Keratinocyte (primary cell): ENCODE measurements around the gene EGF. TPM values are rescaled to one million over a fixed set of nuclear protein-coding genes. Genes with fewer than 3 reads are reported as not detected.

Experiments
- DNase-seq: peaks from one replicate; pipeline ENCODE4 v3.0.0-alpha.2; 2011; ENCODE audit warnings: low read depth, missing footprints, low spot score
- FAIRE-seq: peaks from 2 replicates; lab custom pipeline; 2011; peaks lifted over from hg19 to GRCh38; lab: Jason Lieb, UNC
- H2AFZ ChIP-seq: 2 replicates; pipeline ENCODE4 v1.6.0; 2012; ENCODE audit warnings: low read length, control low read depth, inconsistent platforms; ENCODE audit not compliant: control insufficient read depth
- H3K27ac ChIP-seq: 2 replicates; pipeline ENCODE4 v1.5.1; 2011; ENCODE audit warnings: low read length; ENCODE audit not compliant: control insufficient read depth, insufficient read depth
- H3K27me3 ChIP-seq: 3 replicates; pipeline ENCODE4 v1.6.0; 2011; ENCODE audit warnings: low read length; ENCODE audit not compliant: control insufficient read depth, insufficient read depth; ENCODE audit errors: extremely low read depth
- H3K36me3 ChIP-seq, 2 experiments: 2 replicates in 1 of 2; 3 replicates in 1 of 2; pipeline ENCODE4 v1.5.1; 2011; ENCODE audit warnings: low read length in 2 of 2, mild to moderate bottlenecking in 1 of 2; ENCODE audit not compliant: control insufficient read depth in 2 of 2, insufficient read depth in 2 of 2; ENCODE audit errors: extremely low read depth in 1 of 2
- H3K4me1 ChIP-seq: 3 replicates; pipeline ENCODE4 v1.5.1; 2011; ENCODE audit warnings: low read length; ENCODE audit not compliant: control insufficient read depth, insufficient read depth; ENCODE audit errors: extremely low read depth
- H3K4me2 ChIP-seq: 3 replicates; pipeline ENCODE4 v1.6.0; 2011; ENCODE audit warnings: low read depth, low read length; ENCODE audit not compliant: control insufficient read depth, insufficient read depth; ENCODE audit errors: extremely low read depth
- H3K4me3 ChIP-seq, 3 experiments: fragments of 200-600 bp in 1 of 3; sonication (generic) in 1 of 3; 2 replicates in 2 of 3; 3 replicates in 1 of 3; pipeline ENCODE4 v1.5.1; 2011 to 2016; ENCODE audit warnings: low read length in 3 of 3, mild to moderate bottlenecking in 3 of 3, control low read depth in 2 of 3, inconsistent platforms in 1 of 3, low read depth in 1 of 3, mixed read lengths in 1 of 3, mixed run types in 1 of 3, moderate library complexity in 1 of 3; ENCODE audit not compliant: control insufficient read depth in 2 of 3, insufficient read depth in 2 of 3; ENCODE audit errors: extremely low read depth in 1 of 3
- H3K79me2 ChIP-seq: 2 replicates; pipeline ENCODE4 v1.6.0; 2012; ENCODE audit warnings: low read length; ENCODE audit not compliant: control insufficient read depth, insufficient read depth
- H3K9ac ChIP-seq: 3 replicates; pipeline ENCODE4 v1.6.0; 2011; ENCODE audit warnings: low read length; ENCODE audit not compliant: control insufficient read depth, insufficient read depth; ENCODE audit errors: extremely low read depth
- H3K9me1 ChIP-seq: 3 replicates; pipeline ENCODE4 v1.6.0; 2011; ENCODE audit warnings: low read length; ENCODE audit not compliant: control insufficient read depth, insufficient read depth; ENCODE audit errors: extremely low read depth
- H3K9me3 ChIP-seq: 2 replicates; pipeline ENCODE4 v1.5.1; 2012; ENCODE audit warnings: low read depth, low read length; ENCODE audit not compliant: control insufficient read depth
- H4K20me1 ChIP-seq: 3 replicates; pipeline ENCODE4 v1.6.0; 2011; ENCODE audit warnings: low read length; ENCODE audit not compliant: control insufficient read depth, insufficient read depth; ENCODE audit errors: extremely low read depth
- CTCF ChIP-seq, 3 experiments: IDR thresholded peaks in 1 of 3; conservative IDR thresholded peaks in 1 of 3; optimal IDR thresholded peaks in 1 of 3; 2 replicates in 2 of 3; 3 replicates in 1 of 3; pipeline versions ENCODE3 to v1.5.1; 2011; ENCODE audit warnings: low read length in 3 of 3, mild to moderate bottlenecking in 3 of 3, moderate library complexity in 2 of 3, control low read depth in 1 of 3, inconsistent platforms in 1 of 3; ENCODE audit not compliant: insufficient read depth in 2 of 3; ENCODE audit errors: extremely low read depth in 1 of 3
- EZH2 ChIP-seq: IDR thresholded peaks from one replicate; pipeline ENCODE4 v1.6.1; 2012; ENCODE audit warnings: inconsistent platforms, mild to moderate bottlenecking, low read length, moderate library complexity
- dilution Hi-C: fragments of 300-500 bp; cut with MboI; formaldehyde crosslinking; loops from one replicate; pipeline ENCODE4 v1.7.0; 2020; ENCODE audit warnings: low sequenced_read_pairs; ENCODE audit not compliant: extremely low pct_ligation_motif_present
- polyA plus RNA-seq, 5 experiments: library from polyadenylated mRNA; depleted of rRNA in 3 of 5; stranded (reverse) in 3 of 5; stranded (forward) in 1 of 5; unstranded in 1 of 5; fragments of >200 nt; gene quantifications; 1 replicate in 1 of 5; 2 replicates in 3 of 5; 3 replicates in 1 of 5; pipeline versions ENCODE4 v1.2.1 to v1.2.3, GENCODE V29; 2011 to 2012; ENCODE audit warnings: missing spikeins in 2 of 5, low read depth in 1 of 5, low replicate concordance in 1 of 5

The EGF gene
- polyA plus RNA-seq, 1 donor (not counting 4 experiments of a cell fraction or from before 2014, with no cell fraction given), result 1.3 TPM

- H3K27me3 ChIP-seq, result no peaks in the 10 kb centered on the region
- no peak overlapping the region for H3K4me3 ChIP-seq
- H4K20me1 ChIP-seq, result no peaks in the 10 kb centered on the region
- no peaks in the 10 kb centered on the region for H3K9me3 ChIP-seq
- H3K36me3 ChIP-seq, result no peaks in the 10 kb centered on the region
- H3K27ac ChIP-seq, result no peak overlapping the region
- TF ChIP-seq CTCF (optimal IDR thresholded peaks at IDR 0.05 in 1 of 3, IDR thresholded peaks at IDR 0.05 in 1 of 3, conservative IDR thresholded peaks at IDR 0.05 in 1 of 3; ENCODE audit: extremely low read depth in 1 of 3, insufficient read depth in 2 of 3, low read length in 3 of 3) (no peak), EZH2 (no peak)
- H3K4me1 ChIP-seq, result no peaks in the 10 kb centered on the region
- no peaks in the 10 kb centered on the region for H3K79me2 ChIP-seq
- dilution Hi-C loops, result no loop called here
- no peak for FAIRE-seq
- no peaks in the 10 kb centered on the region for H3K9me1 ChIP-seq
- H2AFZ ChIP-seq, result no peak overlapping the region
- DNase-seq, result no peak
- H3K9ac ChIP-seq, result no peak overlapping the region
- no peak overlapping the region for H3K4me2 ChIP-seq
These were observed 46.5 kb downstream of the EGF start for GRCh38 chr4:109959195-109959594.

DNA sequence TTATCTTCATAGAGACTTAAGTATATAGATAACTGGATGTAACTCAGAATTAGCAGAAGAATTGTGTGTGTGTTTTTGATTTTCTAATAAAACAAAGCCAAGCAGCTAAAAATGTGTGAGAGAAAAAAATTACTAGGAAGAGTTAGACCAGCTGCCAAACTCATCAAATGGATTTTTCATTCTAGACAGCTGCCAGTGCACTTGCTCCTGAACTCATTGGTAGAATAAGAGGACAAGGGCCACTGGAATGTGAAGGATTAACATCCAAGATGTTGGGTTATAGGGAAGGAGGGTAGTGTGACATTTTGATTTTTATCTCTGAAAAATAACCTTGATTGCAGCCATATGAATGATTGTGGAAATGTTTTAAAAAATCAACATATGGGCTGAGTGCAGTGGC is 49.7 kb downstream of the EGF start:
- H3K4me3 ChIP-seq, result no peak overlapping the region
- H2AFZ ChIP-seq, result no peak overlapping the region
- no peaks in the 10 kb centered on the region for H3K9me1 ChIP-seq
- no peak overlapping the region for H3K4me2 ChIP-seq
- H3K9me3 ChIP-seq, result no peaks in the 10 kb centered on the region
- H4K20me1 ChIP-seq, result no peaks in the 10 kb centered on the region
- H3K9ac ChIP-seq, result no peak overlapping the region
- peaks cover 8% of the 10 kb centered on the region for H3K4me1 ChIP-seq
- TF ChIP-seq EZH2 (no peak), CTCF (optimal IDR thresholded peaks at IDR 0.05 in 1 of 3, IDR thresholded peaks at IDR 0.05 in 1 of 3, conservative IDR thresholded peaks at IDR 0.05 in 1 of 3; ENCODE audit: extremely low read depth in 1 of 3, insufficient read depth in 2 of 3, low read length in 3 of 3) (no peak)
- DNase-seq (no peak), FAIRE-seq (no peak)
- no peak overlapping the region for H3K27ac ChIP-seq
- no peaks in the 10 kb centered on the region for H3K36me3 ChIP-seq
- H3K79me2 ChIP-seq, result no peaks in the 10 kb centered on the region
- no peaks in the 10 kb centered on the region for H3K27me3 ChIP-seq
- dilution Hi-C loops, result no loop called here
